Kidney (tissue), 14 donors: Measurements from ENCODE around the gene EIF4E2. TPM values are rescaled to one million over a fixed set of nuclear protein-coding genes. Genes with fewer than 3 reads are reported as not detected.
A peak's percentile ranks its signal among the peaks of the same experiment; 100 is the strongest.

Experiments
- DNase-seq, 5 donors: peaks; one replicate each; pipeline ENCODE4 v3.0.0-alpha.2; 2013 to 2020
- FAIRE-seq: peaks from 2 replicates; lab custom pipeline; 2012; peaks lifted over from hg19 to GRCh38; lab: Jason Lieb, UNC
- H3K27ac ChIP-seq, 2 donors: one replicate each; pipeline ENCODE4 v1.7.0; 2013; ENCODE audit warnings: low read depth in 2 of 2, low read length in 2 of 2, inconsistent platforms in 1 of 2
- H3K27me3 ChIP-seq: one replicate; pipeline ENCODE4 v1.7.1; 2013; ENCODE audit warnings: low read length, inconsistent platforms; ENCODE audit not compliant: control insufficient read depth, insufficient read depth
- H3K36me3 ChIP-seq, 3 donors: one replicate each; pipeline versions ENCODE4 v1.7.0 to v1.7.1; 2013; ENCODE audit warnings: low read length in 3 of 3, control low read depth in 1 of 3, inconsistent platforms in 1 of 3; ENCODE audit not compliant: insufficient read depth in 3 of 3, control insufficient read depth in 2 of 3
- H3K4me1 ChIP-seq, 3 donors: one replicate each; pipeline versions ENCODE4 v1.7.0 to v1.7.1; 2013; ENCODE audit warnings: low read length in 3 of 3, inconsistent platforms in 1 of 3, low read depth in 1 of 3; ENCODE audit not compliant: control insufficient read depth in 2 of 3, insufficient read depth in 2 of 3
- H3K4me3 ChIP-seq, 3 donors: one replicate each; pipeline versions ENCODE4 v1.7.0 to v1.8.1; 2013; ENCODE audit warnings: low read length in 3 of 3, control low read depth in 1 of 3, inconsistent platforms in 1 of 3
- H3K9ac ChIP-seq, 3 donors: one replicate each; pipeline versions ENCODE4 v1.7.0 to v1.7.1; 2013; ENCODE audit warnings: low read length in 3 of 3, control low read depth in 1 of 3, inconsistent platforms in 1 of 3
- H3K9me3 ChIP-seq, 3 donors: one replicate each; pipeline versions ENCODE4 v1.7.0 to v1.7.1; 2013; ENCODE audit warnings: low read length in 3 of 3, control low read depth in 1 of 3, inconsistent platforms in 1 of 3; ENCODE audit not compliant: control insufficient read depth in 2 of 3, insufficient read depth in 1 of 3
- CTCF ChIP-seq: IDR thresholded peaks from 3 replicates; pipeline ENCODE4 v1.5.1; 2012; ENCODE audit warnings: mild to moderate bottlenecking, moderate library complexity, borderline replicate concordance; ENCODE audit not compliant: insufficient read depth; ENCODE audit errors: extremely low read depth
- intact Hi-C: fragments of 100-400 bp; cut with DNase I; formaldehyde crosslinking; loops from one replicate; pipeline ENCODE4 v1.11.1; 2022
- polyA plus RNA-seq: library from polyadenylated mRNA; stranded (reverse); fragments of 350-450 nt; fragmentation: Illumina TruSeq; extraction: RNeasy Lipid Tissue Mini Kit (QIAGEN cat#74804); gene quantifications from one replicate; pipeline ENCODE4 v1.2.3, GENCODE V29; 2014; ENCODE audit warnings: low read depth, low replicate concordance; ENCODE audit not compliant: insufficient read depth
- total RNA-seq: library from RNA; stranded (reverse); fragmentation: NEBNext Ultra II Directional; extraction: Animal tissue kit (Norgen Biotek cat#: 25700); gene quantifications from one replicate; pipeline ENCODE4 v1.2.1, GENCODE V29; 2021
- donor health status: control.
- donor health status: control.
- donor health status: control.
- donor health status: control.
- donor health status: control.
- donor health status: DM: yes; HTN: yes; CAD: no.
- donor health status: Normal renal cell carcinoma (clear cell type).

Gene EIF4E2
- total and polyA plus RNA-seq, 2 donors from 2014 or later: 78.3 to 79.2 TPM

DNA sequence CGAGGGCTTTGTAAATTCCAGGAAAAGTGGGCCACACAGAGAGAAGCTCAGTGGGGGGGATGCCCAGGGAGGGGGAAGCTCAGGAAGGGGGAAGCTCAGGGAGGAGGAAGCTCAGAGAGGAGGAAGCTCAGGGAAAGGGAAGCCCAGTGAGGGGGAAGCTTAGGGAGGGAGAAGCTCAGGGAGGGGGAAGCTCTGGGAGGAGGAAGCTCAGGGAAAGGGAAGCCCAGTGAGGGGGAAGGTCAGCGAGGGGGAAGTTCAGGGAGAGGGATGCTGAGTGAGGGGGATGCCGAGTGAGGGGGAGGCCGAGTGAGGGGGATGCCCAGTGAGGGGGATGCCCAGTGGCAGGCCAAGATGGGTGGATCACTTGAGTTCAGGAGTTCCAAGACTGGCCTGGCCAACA lies 11.8 kb upstream of the EIF4E2 start:
- no peak for FAIRE-seq

DNA sequence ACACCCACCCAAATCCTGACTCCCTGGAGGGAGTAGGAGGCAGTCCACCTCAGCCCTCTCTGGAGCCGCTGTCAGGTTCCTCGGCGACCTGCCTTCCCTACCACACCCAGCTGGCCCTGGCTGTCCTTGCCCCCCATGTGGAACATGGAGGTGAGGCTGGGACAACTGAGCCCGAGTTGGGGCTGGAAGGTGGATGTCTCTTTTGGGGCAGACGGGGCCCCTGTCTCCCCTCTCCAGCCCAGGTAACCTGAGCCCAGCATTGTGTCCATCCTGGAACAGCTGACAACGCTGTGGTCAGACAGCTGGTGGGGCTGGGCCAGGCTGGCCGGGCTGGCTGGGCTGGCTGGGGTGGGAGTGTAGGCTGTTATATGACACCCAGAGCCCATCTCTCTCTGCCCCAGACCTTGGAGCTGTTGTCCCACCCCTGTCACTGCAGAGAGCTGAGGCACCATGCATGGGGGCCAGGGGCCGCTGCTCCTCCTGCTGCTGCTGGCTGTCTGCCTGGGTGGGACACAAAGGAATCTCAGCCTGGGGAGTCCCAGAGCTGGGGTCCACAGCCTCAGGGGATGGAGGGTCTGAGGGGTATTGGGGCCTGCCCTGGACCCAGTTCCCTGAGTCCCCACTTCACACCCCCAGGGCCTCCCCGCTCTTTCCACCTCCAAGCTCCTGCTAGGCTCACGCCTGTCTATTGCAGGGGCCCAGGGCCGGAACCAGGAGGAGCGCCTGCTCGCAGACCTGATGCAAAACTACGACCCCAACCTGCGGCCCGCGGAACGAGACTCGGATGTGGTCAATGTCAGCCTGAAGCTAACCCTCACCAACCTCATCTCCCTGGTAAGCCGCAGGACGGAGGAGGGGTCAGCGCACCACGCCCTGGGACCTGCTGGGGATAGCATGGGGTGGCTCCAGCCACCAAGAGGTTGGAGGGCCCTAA lies 10.9 kb upstream of the EIF4E2 start, which contains the start of gene CHRNG:
CHRNG (plus strand) TSS at position 395 of the 934 bp plus-strand sequence; CDS start at position 451, 56 bp downstream.
- H3K27ac ChIP-seq: no peak within 1 kb of the TSS

More for the DNA sequence above, 11.8 kb upstream of the EIF4E2 start:
- H3K36me3 ChIP-seq: no peaks in the 10 kb centered on the region
- intact Hi-C loops: no loop called here
- no peaks in the 10 kb centered on the region for H3K27me3 ChIP-seq
- no peaks in the 10 kb centered on the region for H3K4me1 ChIP-seq
- TF ChIP-seq CTCF: no peak
- no peak overlapping the region for H3K4me3 ChIP-seq
- H3K27ac ChIP-seq: no peak overlapping the region
- no peak overlapping the region for H3K9ac ChIP-seq
- H3K9me3 ChIP-seq: peaks cover 0 to 5% (median 0%) of the 10 kb centered on the region in 3 donors
- peak in 2 of 5 donors; percentile 26 to 58 for DNase-seq

GRCh38 chr2:232540441-232541041 lies 9.9 kb upstream of the EIF4E2 start:
- intact Hi-C loops: no loop called here
- TF ChIP-seq CTCF: no peak
- H3K9ac ChIP-seq: no peak overlapping the region
- DNase-seq (peak in 3 of 5 donors; percentile 9 to 69 (median 54)), FAIRE-seq (no peak)
- no peak overlapping the region for H3K4me3 ChIP-seq
- H3K27me3 ChIP-seq: no peaks in the 10 kb centered on the region
- H3K36me3 ChIP-seq: no peaks in the 10 kb centered on the region
- peaks cover 0 to 5% (median 0%) of the 10 kb centered on the region in 3 donors for H3K9me3 ChIP-seq
- H3K4me1 ChIP-seq: no peaks in the 10 kb centered on the region
- no peak overlapping the region for H3K27ac ChIP-seq

More for the DNA sequence above, 10.9 kb upstream of the EIF4E2 start, which contains the start of gene CHRNG:
- DNase-seq (peak; percentile 69 to 89 (median 74)), FAIRE-seq (no peak)
- intact Hi-C loops: no loop called here
- H3K27me3 ChIP-seq: no peaks in the 10 kb centered on the region
- H3K36me3 ChIP-seq: no peaks in the 10 kb centered on the region
- TF ChIP-seq CTCF: no peak
- no peak within 1 kb of the TSS for H3K4me3 ChIP-seq
- no peaks in the 10 kb centered on the region for H3K4me1 ChIP-seq
- peaks cover 0 to 5% (median 0%) of the 10 kb centered on the region in 3 donors for H3K9me3 ChIP-seq
- H3K9ac ChIP-seq: no peak within 1 kb of the TSS
